ENCODE data around the gene TBC1D32. TPM values are rescaled to one million over a fixed set of nuclear protein-coding genes. Genes with fewer than 3 reads are reported as not detected.

TBC1D32 gene
- polyA plus RNA-seq, 1 donor (not counting 4 experiments of a cell fraction or from before 2014, with no cell fraction given): 6.7 TPM

DNA sequence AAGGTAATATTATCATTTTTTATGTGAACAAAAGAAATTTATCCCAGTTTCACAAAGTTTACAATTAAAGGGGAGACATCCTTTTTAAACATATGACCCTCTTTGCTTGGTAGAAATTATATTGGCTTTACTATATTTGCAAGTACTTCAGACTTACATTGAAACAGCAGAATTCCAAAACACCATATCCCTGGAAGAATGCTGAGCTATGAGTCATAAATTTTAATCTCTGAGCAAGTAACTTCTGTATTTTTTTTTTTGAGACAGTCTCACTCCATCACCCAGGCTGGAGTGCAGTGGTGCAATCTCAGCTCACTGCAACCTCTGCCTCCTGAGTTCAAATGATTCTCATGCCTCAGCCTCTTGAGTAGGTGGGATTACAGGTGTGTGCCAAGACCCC lies 240.4 kb downstream of the TBC1D32 start:
- no peak overlapping the region for H3K9ac ChIP-seq (ENCODE audit: control insufficient read depth, extremely low read depth, insufficient read depth, low read length)
- no peaks in the 10 kb centered on the region for H4K20me1 ChIP-seq (ENCODE audit: control insufficient read depth, extremely low read depth, insufficient read depth, low read length)
- H3K79me2 ChIP-seq (ENCODE audit: control insufficient read depth, insufficient read depth, low read length): no peaks in the 10 kb centered on the region
- H3K36me3 ChIP-seq (ENCODE audit: control insufficient read depth in 2 of 2, extremely low read depth in 1 of 2, insufficient read depth in 2 of 2, low read length in 2 of 2): no peaks in the 10 kb centered on the region
- dilution Hi-C loops (cut with MboI; ENCODE audit: extremely low pct_ligation_motif_present, low sequenced_read_pairs): no loop called here
- no peak overlapping the region for H3K4me2 ChIP-seq (ENCODE audit: control insufficient read depth, extremely low read depth, insufficient read depth, low read depth, low read length)
- H3K4me1 ChIP-seq (ENCODE audit: control insufficient read depth, extremely low read depth, insufficient read depth, low read length): no peaks in the 10 kb centered on the region
- H3K27me3 ChIP-seq (ENCODE audit: control insufficient read depth, extremely low read depth, insufficient read depth, low read length): no peaks in the 10 kb centered on the region
- TF ChIP-seq, protein P1, sequence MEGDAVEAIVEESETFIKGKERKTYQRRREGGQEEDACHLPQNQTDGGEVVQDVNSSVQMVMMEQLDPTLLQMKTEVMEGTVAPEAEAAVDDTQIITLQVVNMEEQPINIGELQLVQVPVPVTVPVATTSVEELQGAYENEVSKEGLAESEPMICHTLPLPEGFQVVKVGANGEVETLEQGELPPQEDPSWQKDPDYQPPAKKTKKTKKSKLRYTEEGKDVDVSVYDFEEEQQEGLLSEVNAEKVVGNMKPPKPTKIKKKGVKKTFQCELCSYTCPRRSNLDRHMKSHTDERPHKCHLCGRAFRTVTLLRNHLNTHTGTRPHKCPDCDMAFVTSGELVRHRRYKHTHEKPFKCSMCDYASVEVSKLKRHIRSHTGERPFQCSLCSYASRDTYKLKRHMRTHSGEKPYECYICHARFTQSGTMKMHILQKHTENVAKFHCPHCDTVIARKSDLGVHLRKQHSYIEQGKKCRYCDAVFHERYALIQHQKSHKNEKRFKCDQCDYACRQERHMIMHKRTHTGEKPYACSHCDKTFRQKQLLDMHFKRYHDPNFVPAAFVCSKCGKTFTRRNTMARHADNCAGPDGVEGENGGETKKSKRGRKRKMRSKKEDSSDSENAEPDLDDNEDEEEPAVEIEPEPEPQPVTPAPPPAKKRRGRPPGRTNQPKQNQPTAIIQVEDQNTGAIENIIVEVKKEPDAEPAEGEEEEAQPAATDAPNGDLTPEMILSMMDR (optimal IDR thresholded peaks at IDR 0.05 in 1 of 3, IDR thresholded peaks at IDR 0.05 in 1 of 3, conservative IDR thresholded peaks at IDR 0.05 in 1 of 3; ENCODE audit: extremely low read depth in 1 of 3, insufficient read depth in 2 of 3, low read length in 3 of 3): no peak
- TF ChIP-seq EZH2 (IDR thresholded peaks at IDR 0.05; ENCODE audit: low read length): no peak
- no peak overlapping the region for H2AFZ ChIP-seq (ENCODE audit: control insufficient read depth, low read length)
- no peak overlapping the region for H3K4me3 ChIP-seq (ENCODE audit: control insufficient read depth in 2 of 3, extremely low read depth in 1 of 3, insufficient read depth in 2 of 3, low read depth in 1 of 3, low read length in 3 of 3)
- FAIRE-seq: no peak
- no peaks in the 10 kb centered on the region for H3K9me3 ChIP-seq (ENCODE audit: control insufficient read depth, low read depth, low read length)
- H3K9me1 ChIP-seq (ENCODE audit: control insufficient read depth, extremely low read depth, insufficient read depth, low read length): no peaks in the 10 kb centered on the region
- no peak for DNase-seq (ENCODE audit: low read depth, low spot score)
- no peak overlapping the region for H3K27ac ChIP-seq (ENCODE audit: control insufficient read depth, insufficient read depth, low read length)

DNA sequence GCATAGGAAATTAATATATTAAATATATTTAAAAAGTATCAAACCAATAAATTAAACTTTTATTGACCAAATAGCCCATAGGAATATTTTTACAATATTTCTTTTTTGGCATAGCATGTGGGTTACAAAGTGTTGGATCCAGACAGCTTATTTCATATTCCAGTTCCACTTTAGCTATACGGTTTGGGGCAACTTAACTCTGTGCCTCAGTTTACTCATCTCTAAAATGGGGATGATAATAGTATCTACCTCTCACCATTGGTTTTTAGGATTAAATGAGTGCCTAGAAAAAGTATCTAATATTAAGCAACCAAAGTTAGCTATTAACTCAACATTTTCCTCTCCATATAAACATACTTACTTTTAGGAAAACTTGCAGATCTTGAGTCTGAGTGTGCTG lies 243.8 kb downstream of the TBC1D32 start:
- Histone ChIP-seq H3K9me1 (ENCODE audit: control insufficient read depth, extremely low read depth, insufficient read depth, low read length) (no peaks in the 10 kb centered on the region), H3K4me1 (ENCODE audit: control insufficient read depth, extremely low read depth, insufficient read depth, low read length) (no peaks in the 10 kb centered on the region), H3K4me2 (ENCODE audit: control insufficient read depth, extremely low read depth, insufficient read depth, low read depth, low read length) (no peak overlapping the region), H3K27ac (ENCODE audit: control insufficient read depth, insufficient read depth, low read length) (no peak overlapping the region), H3K9ac (ENCODE audit: control insufficient read depth, extremely low read depth, insufficient read depth, low read length) (no peak overlapping the region), H3K79me2 (ENCODE audit: control insufficient read depth, insufficient read depth, low read length) (no peaks in the 10 kb centered on the region), H2AFZ (ENCODE audit: control insufficient read depth, low read length) (no peak overlapping the region), H3K36me3 (ENCODE audit: control insufficient read depth in 2 of 2, extremely low read depth in 1 of 2, insufficient read depth in 2 of 2, low read length in 2 of 2) (no peaks in the 10 kb centered on the region), H4K20me1 (ENCODE audit: control insufficient read depth, extremely low read depth, insufficient read depth, low read length) (no peaks in the 10 kb centered on the region), H3K27me3 (ENCODE audit: control insufficient read depth, extremely low read depth, insufficient read depth, low read length) (no peaks in the 10 kb centered on the region), H3K4me3 (ENCODE audit: control insufficient read depth in 2 of 3, extremely low read depth in 1 of 3, insufficient read depth in 2 of 3, low read depth in 1 of 3, low read length in 3 of 3) (no peak overlapping the region), H3K9me3 (ENCODE audit: control insufficient read depth, low read depth, low read length) (no peaks in the 10 kb centered on the region)
- no peak for DNase-seq (ENCODE audit: low read depth, low spot score)
- dilution Hi-C loops (cut with MboI; ENCODE audit: extremely low pct_ligation_motif_present, low sequenced_read_pairs): no loop called here
- FAIRE-seq: no peak
- no peak for TF ChIP-seq EZH2 (IDR thresholded peaks at IDR 0.05; ENCODE audit: low read length)
- TF ChIP-seq, protein P1 (optimal IDR thresholded peaks at IDR 0.05 in 1 of 3, IDR thresholded peaks at IDR 0.05 in 1 of 3, conservative IDR thresholded peaks at IDR 0.05 in 1 of 3; ENCODE audit: extremely low read depth in 1 of 3, insufficient read depth in 2 of 3, low read length in 3 of 3): no peak
